H1 (cell line): ENCODE measurements around the gene ARID4B. TPM values are rescaled to one million over a fixed set of nuclear protein-coding genes. Genes with fewer than 3 reads are reported as not detected.
A peak's percentile ranks its signal among the peaks of the same experiment; 100 is the strongest.

Experiments used
- CTCF ChIA-PET: fragments of 300-600 bp; sonication (Branson Sonifier 250); formaldehyde crosslinking; loops from one replicate; lab custom pipeline; 2021; ENCODE audit not compliant: partially characterized antibody; lab: Charles Lee
- POLR2A ChIA-PET: fragments of 300-600 bp; sonication (Branson Sonifier 250); formaldehyde crosslinking; loops from one replicate; lab custom pipeline; 2021; ENCODE audit warnings: inconsistent platforms; ENCODE audit not compliant: partially characterized antibody; lab: Charles Lee
- DNase-seq, 2 experiments: peaks; one replicate each; pipeline versions ENCODE4 v3.0.0 to v3.0.0-alpha.2; 2010 to 2022; ENCODE audit warnings: low spot score in 2 of 2, low read depth in 1 of 2, mixed read lengths in 1 of 2
- FAIRE-seq: peaks from 2 replicates; lab custom pipeline; 2011; peaks lifted over from hg19 to GRCh38; lab: Jason Lieb, UNC
- H2AFZ ChIP-seq: 2 replicates; pipeline ENCODE4 v1.8.1; 2012; ENCODE audit warnings: low read length, inconsistent platforms
- H2AK5ac ChIP-seq: 2 replicates; pipeline ENCODE4 v1.6.1; 2013; ENCODE audit warnings: low read depth, low read length
- H2BK120ac ChIP-seq: replicated peaks from 2 replicates; pipeline ENCODE3; 2013; ENCODE audit warnings: low read depth, low read length, inconsistent platforms
- H2BK12ac ChIP-seq: 2 replicates; pipeline ENCODE4 v1.6.1; 2013; ENCODE audit warnings: low read depth, low read length
- H2BK15ac ChIP-seq: 2 replicates; pipeline ENCODE4 v1.6.1; 2013; ENCODE audit warnings: low read length
- H2BK20ac ChIP-seq: 2 replicates; pipeline ENCODE4 v1.6.1; 2013; ENCODE audit warnings: low read length
- H2BK5ac ChIP-seq: 2 replicates; pipeline ENCODE4 v1.6.1; 2013; ENCODE audit warnings: low read depth, low read length
- H3K14ac ChIP-seq: 2 replicates; pipeline ENCODE4 v1.6.1; 2013; ENCODE audit warnings: inconsistent platforms; ENCODE audit not compliant: insufficient read length
- H3K18ac ChIP-seq: 2 replicates; pipeline ENCODE4 v1.6.1; 2013; ENCODE audit warnings: low read length; ENCODE audit errors: extremely low read depth
- H3K23ac ChIP-seq: 2 replicates; pipeline ENCODE4 v1.6.1; 2013; ENCODE audit warnings: inconsistent platforms; ENCODE audit not compliant: insufficient read length
- H3K23me2 ChIP-seq: 2 replicates; pipeline ENCODE4 v1.6.1; 2013; ENCODE audit warnings: low read depth, low read length
- H3K27ac ChIP-seq: 2 replicates; pipeline ENCODE4 v1.6.1; 2011; ENCODE audit warnings: low read depth, low read length, inconsistent platforms
- H3K27me3 ChIP-seq, 4 experiments: replicated peaks in 1 of 4; 1 replicate in 1 of 4; 2 replicates in 3 of 4; pipeline versions ENCODE4 v1.6.1 to v1.8.1; 2011 to 2013; ENCODE audit warnings: low read length in 3 of 4, mild to moderate bottlenecking in 3 of 4, inconsistent platforms in 2 of 4, mixed read lengths in 2 of 4, moderate library complexity in 1 of 4; ENCODE audit not compliant: control insufficient read depth in 3 of 4, insufficient read depth in 3 of 4; ENCODE audit errors: extremely low read depth in 1 of 4
- H3K36me3 ChIP-seq, 4 experiments: 2 replicates each; pipeline versions ENCODE4 v1.6.1 to v1.8.1; 2011 to 2013; ENCODE audit warnings: mild to moderate bottlenecking in 4 of 4, low read length in 3 of 4, moderate library complexity in 2 of 4, control low read depth in 1 of 4, inconsistent platforms in 1 of 4; ENCODE audit not compliant: insufficient read depth in 4 of 4, control insufficient read depth in 2 of 4
- H3K4ac ChIP-seq: replicated peaks from 2 replicates; pipeline ENCODE3; 2013; ENCODE audit warnings: low read length, low read depth, mixed read lengths, inconsistent platforms; ENCODE audit not compliant: insufficient read length
- H3K4me1 ChIP-seq, 4 experiments: replicated peaks in 1 of 4; 1 replicate in 1 of 4; 2 replicates in 3 of 4; pipeline versions ENCODE4 v1.6.1 to v1.8.1; 2011 to 2013; ENCODE audit warnings: low read length in 3 of 4, inconsistent platforms in 2 of 4, mixed read lengths in 1 of 4; ENCODE audit not compliant: insufficient read depth in 4 of 4, control insufficient read depth in 3 of 4
- H3K4me2 ChIP-seq, 2 experiments: 2 replicates each; pipeline versions ENCODE4 v1.6.1 to v1.8.1; 2011 to 2013; ENCODE audit warnings: low read depth in 2 of 2, low read length in 2 of 2, control low read depth in 1 of 2, inconsistent platforms in 1 of 2, mild to moderate bottlenecking in 1 of 2; ENCODE audit not compliant: insufficient read depth in 1 of 2
- H3K4me3 ChIP-seq, 4 experiments: fragments of 200-600, 300-600 bp in 1 of 4; sonication (generic), shearing (Covaris generic), sonication (Bioruptor Twin) in 1 of 4; 2 replicates each; pipeline versions ENCODE4 v1.5.1 to v1.8.1; 2011 to 2016; ENCODE audit warnings: low read length in 4 of 4, low read depth in 3 of 4, control low read depth in 2 of 4, inconsistent platforms in 2 of 4, mild to moderate bottlenecking in 2 of 4, mixed read lengths in 1 of 4, moderate library complexity in 1 of 4; ENCODE audit not compliant: insufficient read depth in 2 of 4; ENCODE audit errors: extremely low read depth in 1 of 4
- H3K56ac ChIP-seq: replicated peaks from 2 replicates; pipeline ENCODE3; 2013; ENCODE audit warnings: low read depth, mild to moderate bottlenecking, mixed read lengths, low read length, inconsistent platforms; ENCODE audit not compliant: insufficient read length
- H3K79me1 ChIP-seq: 2 replicates; pipeline ENCODE4 v1.6.1; 2013; ENCODE audit warnings: low read depth, low read length, control low read depth
- H3K79me2 ChIP-seq, 2 experiments: 2 replicates each; pipeline versions ENCODE4 v1.6.1 to v1.8.1; 2012 to 2013; ENCODE audit warnings: low read length in 2 of 2, mild to moderate bottlenecking in 2 of 2, inconsistent platforms in 1 of 2; ENCODE audit not compliant: insufficient read depth in 2 of 2, control insufficient read depth in 1 of 2
- H3K9ac ChIP-seq, 4 experiments: replicated peaks in 1 of 4; 1 replicate in 1 of 4; 2 replicates in 3 of 4; pipeline versions ENCODE4 v1.6.1 to v1.8.1; 2011 to 2013; ENCODE audit warnings: low read depth in 3 of 4, low read length in 3 of 4, control low read depth in 2 of 4, mild to moderate bottlenecking in 2 of 4, moderate library complexity in 2 of 4, inconsistent platforms in 1 of 4; ENCODE audit errors: extremely low read depth in 1 of 4
- H3K9me3 ChIP-seq, 2 experiments: 2 replicates each; pipeline versions ENCODE4 v1.6.1 to v1.8.1; 2012 to 2013; ENCODE audit warnings: mild to moderate bottlenecking in 2 of 2, moderate library complexity in 2 of 2, control low read depth in 1 of 2, inconsistent platforms in 1 of 2, low read depth in 1 of 2, low read length in 1 of 2, mixed read lengths in 1 of 2; ENCODE audit not compliant: insufficient read depth in 2 of 2
- H4K20me1 ChIP-seq, 2 experiments: replicated peaks in 1 of 2; 2 replicates each; pipeline versions ENCODE3 to v1.8.1; 2011 to 2013; ENCODE audit warnings: inconsistent platforms in 2 of 2, low read length in 2 of 2, mild to moderate bottlenecking in 1 of 2; ENCODE audit not compliant: insufficient read depth in 2 of 2, control insufficient read depth in 1 of 2
- H4K5ac ChIP-seq: 2 replicates; pipeline ENCODE4 v1.6.1; 2013; ENCODE audit warnings: low read length, low read depth, mixed read lengths, inconsistent platforms; ENCODE audit not compliant: insufficient read length
- H4K8ac ChIP-seq: 2 replicates; pipeline ENCODE4 v1.8.0; 2013; ENCODE audit warnings: mild to moderate bottlenecking, moderate library complexity, low read length, inconsistent platforms; ENCODE audit not compliant: insufficient read depth; ENCODE audit errors: extremely low read depth
- H4K91ac ChIP-seq: replicated peaks from 2 replicates; pipeline ENCODE3; 2013; ENCODE audit warnings: low read length, mixed read lengths, inconsistent platforms; ENCODE audit not compliant: insufficient read length
- RBBP5 ChIP-seq: IDR thresholded peaks from 2 replicates; pipeline ENCODE4 v1.7.1; 2012; ENCODE audit warnings: low read depth, mild to moderate bottlenecking, inconsistent platforms, low read length, moderate library complexity, borderline replicate concordance
- RFX5 ChIP-seq: IDR thresholded peaks from 2 replicates; pipeline ENCODE4 v1.6.1; 2011; ENCODE audit warnings: low read depth, low read length, improper control_type of control experiment, borderline replicate concordance
- SIN3A ChIP-seq, 2 experiments: IDR thresholded peaks in 1 of 2; conservative IDR thresholded peaks in 1 of 2; 2 replicates each; pipeline ENCODE4 v1.6.1; 2011 to 2012; ENCODE audit warnings: low read length in 2 of 2, improper control_type of control experiment in 1 of 2, low read depth in 1 of 2, mild to moderate bottlenecking in 1 of 2
- TAF1 ChIP-seq: IDR thresholded peaks from 2 replicates; pipeline ENCODE4 v1.6.1; 2011; ENCODE audit warnings: mild to moderate bottlenecking, low read depth, low read length
- WGBS, 2 experiments: shearing (Covaris generic) in 1 of 2; methylation state at CpG; one replicate each; pipeline versions ENCODE4 v1.1.6 to v1.1.7; 2013 to 2015; ENCODE audit warnings: low lambda C conversion rate in 2 of 2, mixed read lengths in 2 of 2, inconsistent platforms in 1 of 2, low coverage in 1 of 2, missing lambda C conversion rate in 1 of 2; ENCODE audit not compliant: insufficient replicate concordance in 2 of 2, insufficient coverage in 1 of 2, insufficient read length in 1 of 2; ENCODE audit errors: extremely low coverage in 1 of 2, missing lambda C conversion rate in 1 of 2; 5-methylcytosine and 5-hydroxymethylcytosine counted together
- polyA plus RNA-seq, 7 experiments: library from polyadenylated mRNA; depleted of rRNA in 3 of 7; stranded (reverse) in 5 of 7; unstranded in 2 of 7; fragments of >200 nt in 5 of 7; fragments of 200-250 nt in 2 of 7; gene quantifications; 1 replicate in 5 of 7; 2 replicates in 1 of 7; 4 replicates in 1 of 7; pipeline versions ENCODE4 v1.2.1 to v1.2.3, GENCODE V29; 2011 to 2013; ENCODE audit warnings: missing spikeins in 2 of 7, mixed read lengths in 2 of 7
- total RNA-seq: library from RNA; stranded (reverse); fragmentation: NEBNext Ultra II Directional; extraction: Animal tissue kit (Norgen Biotek cat#: 25700); gene quantifications from 2 replicates; pipeline ENCODE4 v1.2.1, GENCODE V29; 2021
- TF ChIP-seq, protein P1 (sequence below), 3 experiments: IDR thresholded peaks; 1 replicate in 2 of 3; 2 replicates in 1 of 3; pipeline versions ENCODE4 v1.5.1 to v1.6.1; 2011; ENCODE audit warnings: low read length in 3 of 3, mild to moderate bottlenecking in 3 of 3, inconsistent platforms in 2 of 3, low read depth in 1 of 3, moderate library complexity in 1 of 3; ENCODE audit not compliant: insufficient read depth in 1 of 3; ENCODE audit errors: control extremely low read depth in 1 of 3

Gene ARID4B
- total and polyA plus RNA-seq, 2 of the 8 experiments (the other 6 are each of a cell fraction or from before 2014, with no cell fraction given), result 5.1 to 28.8 TPM

DNA sequence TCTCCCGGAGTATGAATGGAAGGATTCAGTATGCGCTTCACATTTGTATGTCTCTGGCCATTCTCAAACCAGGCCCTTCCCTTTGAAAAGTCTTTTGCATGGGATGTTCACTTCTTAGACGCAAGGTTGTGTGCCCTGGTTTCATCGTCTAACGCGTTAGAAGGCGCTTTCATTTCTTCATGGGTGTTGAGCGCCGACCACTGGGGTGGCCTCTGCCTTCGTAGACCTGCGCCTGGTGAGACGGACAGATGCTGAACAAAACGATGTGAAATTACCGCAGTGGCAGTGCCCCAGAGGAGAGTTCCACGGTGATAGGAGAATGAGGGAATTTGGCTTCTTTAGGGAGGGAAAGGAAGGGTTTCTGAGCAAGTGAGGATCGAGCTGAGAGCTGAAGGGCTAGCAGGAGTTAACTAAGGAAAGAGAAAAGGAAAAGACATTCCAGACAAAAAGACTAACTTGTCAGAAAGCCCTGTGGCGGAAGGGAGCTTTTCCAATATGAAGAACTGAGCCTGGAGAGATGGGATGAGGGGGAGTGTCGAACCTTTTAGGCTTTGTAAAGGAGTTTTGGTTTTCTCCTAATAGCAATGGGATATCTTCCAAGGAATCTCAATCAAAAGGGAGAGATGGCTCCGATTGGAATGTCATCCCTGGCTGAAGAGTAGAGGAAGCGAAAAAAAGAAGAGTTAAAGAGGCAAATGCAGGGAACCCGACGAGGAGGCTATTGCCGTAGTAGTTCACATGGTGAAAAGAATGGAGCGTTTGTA lies 1.3 kb upstream of the ARID4B start:
- H4K20me1 ChIP-seq, result peaks cover 0 to 6% of the 10 kb centered on the region in 2 experiments
- H3K79me2 ChIP-seq, result peaks cover 21 to 86% of the 10 kb centered on the region in 2 experiments
- no peaks in the 10 kb centered on the region for H3K27me3 ChIP-seq
- peak overlapping the region; percentile 73; the same call in 1 of the 2 replicates for H3K18ac ChIP-seq
- DNase-seq, result peak in 1 of 2 experiments; percentile 55
- H2AFZ ChIP-seq, result peak overlapping the region; percentile 6; the same call in 1 of the 2 replicates
- no peak overlapping the region for H2BK120ac ChIP-seq
- peaks cover 0 to 8% (median 0%) of the 10 kb centered on the region in 4 experiments; a peak in 2 of 8 replicates for H3K36me3 ChIP-seq
- H3K4ac ChIP-seq, result no peak overlapping the region
- no peak overlapping the region; the same call in 1 of the 2 replicates for H2BK12ac ChIP-seq
- peak overlapping the region; percentile 86 to 99 (median 97) for H3K9ac ChIP-seq
- no peak overlapping the region for H3K23ac ChIP-seq
- POLR2A ChIA-PET, result interaction anchor here (0.7 to 6.8 kb wide), 22 partner anchors 10 to 200 kb away, joined by 3 to 39 read pairs (median 4); partner anchors contain the start of genes B3GALNT2, TBCE and TOMM20
- no peak for FAIRE-seq
- no peak overlapping the region for H2BK15ac ChIP-seq
- no peak overlapping the region for H3K14ac ChIP-seq
- peak overlapping the region; percentile 73 to 96 for H3K4me2 ChIP-seq
- H2AK5ac ChIP-seq, result no peak overlapping the region; the same call in 1 of the 2 replicates
- peaks cover 0 to 8% (median 1%) of the 10 kb centered on the region in 4 experiments; a peak in 3 of 7 replicates for H3K4me1 ChIP-seq
- 10% methylated on average over 24 of the region's 24 CpGs; no CpG with 5 or more reads in 1 of the 2 experiments for WGBS, 2 experiments
- no peak overlapping the region for H4K8ac ChIP-seq
- H4K91ac ChIP-seq, result no peak overlapping the region
- CTCF ChIA-PET, result interaction anchor here (0.8 to 5.1 kb wide), 5 partner anchors 8 to 87 kb away, joined by 3 to 34 read pairs (median 4); no protein-coding TSS in a partner anchor
- H4K5ac ChIP-seq, result no peak overlapping the region
- peak overlapping the region; percentile 88 for H3K27ac ChIP-seq
- no peaks in the 10 kb centered on the region for H3K9me3 ChIP-seq
- H2BK5ac ChIP-seq, result peak overlapping the region; percentile 97
- H2BK20ac ChIP-seq, result no peak overlapping the region
- H3K23me2 ChIP-seq, result peaks cover 5% of the 10 kb centered on the region
- TF ChIP-seq TAF1 (no peak), RFX5 (no peak), SIN3A (conservative IDR thresholded peaks at IDR 0.05 in 1 of 2, IDR thresholded peaks at IDR 0.05 in 1 of 2; ENCODE audit: low read depth in 1 of 2, low read length in 2 of 2) (peak in 1 of 2 experiments; percentile 40; a peak in 1 of 4 replicates), RBBP5 (peak; percentile 27; the same call in 1 of the 2 replicates)
- TF ChIP-seq, protein P1, sequence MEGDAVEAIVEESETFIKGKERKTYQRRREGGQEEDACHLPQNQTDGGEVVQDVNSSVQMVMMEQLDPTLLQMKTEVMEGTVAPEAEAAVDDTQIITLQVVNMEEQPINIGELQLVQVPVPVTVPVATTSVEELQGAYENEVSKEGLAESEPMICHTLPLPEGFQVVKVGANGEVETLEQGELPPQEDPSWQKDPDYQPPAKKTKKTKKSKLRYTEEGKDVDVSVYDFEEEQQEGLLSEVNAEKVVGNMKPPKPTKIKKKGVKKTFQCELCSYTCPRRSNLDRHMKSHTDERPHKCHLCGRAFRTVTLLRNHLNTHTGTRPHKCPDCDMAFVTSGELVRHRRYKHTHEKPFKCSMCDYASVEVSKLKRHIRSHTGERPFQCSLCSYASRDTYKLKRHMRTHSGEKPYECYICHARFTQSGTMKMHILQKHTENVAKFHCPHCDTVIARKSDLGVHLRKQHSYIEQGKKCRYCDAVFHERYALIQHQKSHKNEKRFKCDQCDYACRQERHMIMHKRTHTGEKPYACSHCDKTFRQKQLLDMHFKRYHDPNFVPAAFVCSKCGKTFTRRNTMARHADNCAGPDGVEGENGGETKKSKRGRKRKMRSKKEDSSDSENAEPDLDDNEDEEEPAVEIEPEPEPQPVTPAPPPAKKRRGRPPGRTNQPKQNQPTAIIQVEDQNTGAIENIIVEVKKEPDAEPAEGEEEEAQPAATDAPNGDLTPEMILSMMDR (IDR thresholded peaks at IDR 0.05; ENCODE audit: control extremely low read depth in 1 of 3, insufficient read depth in 1 of 3, low read depth in 1 of 3, low read length in 3 of 3), result 0 out of 4 replicates have a peak, but pooled peaks of 1 of the 3 experiments have one; percentile 5
- H3K79me1 ChIP-seq, result no peaks in the 10 kb centered on the region
- H3K4me3 ChIP-seq, result peak overlapping the region; percentile 78 to 95 (median 86)
- H3K56ac ChIP-seq, result peak overlapping the region; percentile 13
